Neural progenitor cell (in vitro differentiated cells): ENCODE data around the gene PDLIM4.
A peak's percentile ranks its signal among the peaks of the same experiment; 100 is the strongest.

Source experiments
- CTCF ChIP-seq: fragments of 200-600 bp; sonication (generic); IDR thresholded peaks from 2 replicates; pipeline ENCODE4 v1.5.1; 2017; ENCODE audit warnings: antibody characterized with exemption, mild to moderate bottlenecking
- EZH2 ChIP-seq: fragments of 200-600 bp; sonication (generic); IDR thresholded peaks from 2 replicates; pipeline ENCODE4 v1.6.1; 2017; ENCODE audit warnings: antibody characterized with exemption, mild to moderate bottlenecking, moderate library complexity
- EZH2phosphoT487 ChIP-seq: fragments of 200-600 bp; sonication (generic); IDR thresholded peaks from 2 replicates; pipeline ENCODE4 v1.6.1; 2017; ENCODE audit warnings: antibody characterized with exemption

- TF ChIP-seq CTCF = peak; percentile 26
- TF ChIP-seq EZH2 = no peak
- TF ChIP-seq EZH2phosphoT487 = no peak
These were observed 29.1 kb upstream of the PDLIM4 start for GRCh38 chr5:132228241-132229035.
